Erythroblast (primary cell): ENCODE data around the gene UBE3C.
"Not testable (repeated sequence)": the region's sequence is repeated elsewhere in the genome, so short reads cannot be mapped to it uniquely, and the experiment has no call there.

Source experiments
- DNase-seq, 2 experiments: peaks; one replicate each; lab custom pipeline; 2025; lab: John Stamatoyannopoulos, UW
- GATA1 ChIP-seq: IDR thresholded peaks from 2 replicates; pipeline ENCODE4 v1.6.1; 2011; ENCODE audit warnings: low read depth, mild to moderate bottlenecking, control low read depth, low read length, moderate library complexity
- POLR2A ChIP-seq: IDR thresholded peaks from 2 replicates; pipeline ENCODE4 v1.6.1; 2011; ENCODE audit warnings: mild to moderate bottlenecking, low read length

The UBE3C gene

DNA sequence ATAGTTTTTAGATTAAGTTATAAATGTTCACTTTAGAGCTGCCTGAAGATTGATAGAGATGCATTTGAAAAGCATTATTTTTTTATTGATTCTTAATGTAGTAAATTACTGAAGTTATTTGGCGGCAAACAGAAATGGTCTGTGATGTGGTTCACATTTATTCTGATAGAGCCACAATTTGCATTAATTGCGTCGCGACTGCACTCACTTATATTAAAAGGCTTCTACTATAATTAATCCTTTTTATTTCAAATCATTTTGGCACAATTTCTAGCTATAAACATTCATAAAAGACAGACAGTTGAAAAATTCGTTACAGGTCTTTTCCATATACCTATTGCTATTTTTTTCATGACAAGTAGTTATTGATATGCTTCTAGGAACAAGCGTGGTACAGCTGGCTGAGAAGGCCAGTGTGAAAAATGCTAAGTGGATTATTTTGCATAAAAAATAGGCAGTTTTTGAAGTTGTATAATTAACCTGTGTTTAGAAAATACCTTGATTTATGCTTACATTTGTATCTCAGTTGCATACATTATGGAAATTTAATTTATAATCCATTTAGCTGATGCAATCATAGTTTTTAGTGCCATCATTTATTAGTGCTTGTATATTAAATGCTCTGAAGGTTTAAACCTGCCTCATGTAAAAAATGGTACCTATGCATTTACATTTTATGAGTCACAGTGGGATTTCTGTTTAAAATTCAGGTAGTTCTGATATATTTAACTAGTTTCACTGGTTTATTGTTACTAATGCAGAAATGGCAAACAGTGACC, 106.0 kb downstream of the UBE3C start:
- no peak for DNase-seq
- TF ChIP-seq POLR2A (no peak), GATA1 (no peak)

DNA sequence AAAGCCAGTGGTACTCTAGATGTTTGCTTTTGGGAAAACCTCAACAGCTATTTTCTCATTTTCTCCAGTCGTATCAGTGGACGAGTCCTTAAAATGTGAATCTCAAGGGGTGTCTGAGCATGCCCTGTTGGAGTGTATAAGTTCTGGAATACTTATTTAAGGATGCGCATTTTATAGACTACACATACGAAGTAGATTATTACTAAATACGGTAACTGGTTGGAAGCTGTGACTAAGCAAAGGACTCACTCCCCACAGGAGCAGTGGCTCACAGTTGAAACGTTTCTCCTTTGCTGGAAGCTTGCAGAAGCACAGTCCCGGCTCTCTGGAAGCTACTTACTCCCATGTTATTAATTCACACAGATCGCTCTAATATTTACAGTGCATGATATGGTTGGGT, 107.3 kb downstream of the UBE3C start:
- no peak for DNase-seq
- TF ChIP-seq POLR2A (no peak), GATA1 (no peak)

DNA sequence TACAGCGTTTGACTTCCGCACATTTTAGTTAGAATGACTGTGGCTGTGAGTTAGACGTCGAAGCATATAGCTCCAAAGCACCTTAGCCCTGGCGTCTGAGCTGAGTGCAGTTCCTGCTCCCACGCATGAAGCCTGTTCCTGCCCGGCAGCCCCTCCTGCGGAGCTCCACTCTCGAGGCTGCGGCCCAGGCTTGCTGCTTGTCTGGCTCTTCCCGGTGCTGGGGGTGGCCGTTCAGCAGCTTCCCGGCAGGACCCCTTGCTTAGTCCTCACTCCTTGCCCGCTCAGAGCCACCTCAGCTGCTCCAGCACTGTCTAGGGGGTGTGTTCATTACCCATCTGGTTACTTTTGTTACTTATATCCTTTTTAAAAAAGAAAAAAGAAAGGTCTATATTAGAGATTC, 109.9 kb downstream of the UBE3C start:
- no peak for DNase-seq
- no peak for TF ChIP-seq POLR2A
- no peak for TF ChIP-seq GATA1

DNA sequence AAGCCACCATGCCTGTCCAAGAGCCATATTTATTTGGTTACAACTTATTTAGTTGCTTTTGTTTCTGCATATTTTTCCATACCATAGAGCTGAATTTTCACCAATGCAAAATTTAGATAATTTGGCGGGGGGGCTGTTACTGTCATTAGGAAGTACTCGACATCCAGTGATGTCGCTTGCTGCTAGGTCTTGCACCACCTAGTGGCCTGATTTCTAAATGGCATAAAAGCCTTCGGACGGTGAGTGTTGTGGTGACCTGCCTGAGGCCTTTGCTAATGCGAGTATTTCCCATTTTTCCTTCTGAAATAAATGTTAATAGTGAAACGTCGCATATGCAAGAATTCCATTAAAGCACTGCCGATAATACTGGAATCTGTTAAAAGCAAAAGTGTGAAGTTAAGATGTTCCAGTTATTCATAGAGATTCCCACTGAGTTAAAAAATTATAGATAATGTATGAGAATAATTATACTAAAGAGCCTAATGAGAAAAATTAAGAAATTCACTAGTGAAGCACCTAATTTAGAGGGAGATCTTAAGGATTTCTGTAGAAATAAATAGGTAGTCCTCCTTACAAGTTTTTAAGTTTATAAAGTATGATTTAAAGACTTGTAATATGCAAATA, 112.0 kb downstream of the UBE3C start:
- peak; percentile 72 to 79 for DNase-seq
- TF ChIP-seq POLR2A = no peak

DNA sequence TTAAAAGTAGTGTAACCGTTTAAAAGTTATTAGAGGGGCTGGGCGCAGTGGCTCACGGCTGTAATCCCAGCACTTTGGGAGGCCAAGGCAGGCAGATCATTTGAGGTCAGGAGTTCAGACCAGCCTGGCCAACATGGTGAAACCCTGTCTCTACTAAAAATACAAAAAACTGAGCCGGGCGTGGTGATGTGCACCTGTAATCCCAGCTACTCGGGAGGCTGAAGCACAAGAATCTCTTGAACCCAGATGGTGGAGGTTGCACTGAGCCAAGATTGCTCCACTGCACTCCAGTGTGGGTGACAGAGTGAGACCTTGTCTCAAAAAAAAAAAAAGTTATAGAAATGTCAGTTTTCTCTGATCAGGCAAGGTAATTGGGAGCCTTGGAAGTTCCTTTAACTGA, 113.1 kb downstream of the UBE3C start:
- DNase-seq = not testable (repeated sequence)

- no peak for TF ChIP-seq GATA1
- TF ChIP-seq POLR2A = no peak
- no peak for DNase-seq
These were observed 115.1 kb downstream of the UBE3C start for GRCh38 chr7:157253850-157254249.

GRCh38 chr7:157254781-157255180, 116.1 kb downstream of the UBE3C start:
- not testable (repeated sequence) for DNase-seq

- TF ChIP-seq POLR2A (no peak), GATA1 (no peak)
- no peak for DNase-seq
These were observed 116.5 kb downstream of the UBE3C start for GRCh38 chr7:157255201-157255606.

DNA sequence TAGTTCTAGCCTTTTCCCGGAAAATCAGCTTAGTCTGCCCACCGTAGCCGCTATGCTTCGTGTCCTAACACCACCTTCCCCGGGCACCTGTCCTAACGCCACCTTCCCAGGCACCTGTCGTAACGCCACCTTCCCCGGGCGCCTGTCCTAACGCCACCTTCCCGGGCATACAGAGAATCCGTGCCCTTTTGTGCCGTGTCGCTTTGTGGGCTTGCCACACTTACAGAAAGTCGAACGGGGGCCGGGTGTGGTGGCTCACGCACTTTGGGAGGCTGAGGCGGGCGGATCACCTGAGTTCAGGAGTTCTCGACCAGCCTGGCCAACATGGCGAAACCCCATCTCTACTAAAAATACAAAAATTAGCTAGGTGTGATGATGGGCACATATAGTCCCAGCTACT, 124.4 kb downstream of the UBE3C start:
- TF ChIP-seq POLR2A (no peak), GATA1 (no peak)

DNA sequence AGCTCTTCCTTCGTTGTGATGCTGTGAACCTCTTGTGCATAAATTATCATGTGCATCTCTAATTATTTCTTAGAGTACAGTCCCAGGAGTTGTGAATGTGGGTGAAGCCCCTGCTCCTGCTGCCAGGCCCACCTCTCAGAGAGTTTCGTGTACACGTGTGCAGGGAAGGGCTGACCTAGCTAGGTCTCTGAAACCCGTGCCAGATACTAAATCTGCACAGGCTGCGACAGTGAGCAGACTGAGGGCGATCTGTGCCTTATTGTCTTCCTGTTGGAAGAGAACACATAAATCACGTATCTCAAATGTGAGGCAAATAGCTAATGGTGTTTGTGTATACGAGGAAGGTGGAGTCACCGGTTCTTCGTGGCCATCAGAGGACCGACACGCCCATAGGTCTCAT, 126.3 kb downstream of the UBE3C start:
- DNase-seq = no peak

More for the DNA sequence above, 124.4 kb downstream of the UBE3C start:
- DNase-seq = no peak

DNA sequence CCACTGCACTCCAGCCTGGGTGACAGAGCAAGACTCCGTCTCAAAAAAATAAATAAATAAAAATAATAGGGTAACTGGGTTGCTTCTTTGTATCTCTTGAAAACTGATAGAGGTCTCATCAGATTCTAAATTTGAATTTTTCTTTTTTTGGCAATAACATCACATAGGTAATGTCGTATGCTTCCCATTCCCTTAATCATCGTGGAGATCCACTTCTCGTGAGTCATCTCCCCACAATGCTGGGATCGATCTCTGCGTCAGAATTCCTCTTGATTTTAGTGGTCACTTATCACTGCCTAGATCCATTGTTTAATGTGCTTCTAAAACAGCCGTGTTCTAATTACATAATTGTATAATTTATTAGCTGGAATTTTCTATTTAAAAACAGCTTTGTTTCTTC, 127.5 kb downstream of the UBE3C start:
- no peak for DNase-seq
- no peak for TF ChIP-seq GATA1
- TF ChIP-seq POLR2A = no peak

More for the DNA sequence above, 126.3 kb downstream of the UBE3C start:
- no peak for TF ChIP-seq POLR2A
- TF ChIP-seq GATA1 = no peak

- DNase-seq = no peak
- no peak for TF ChIP-seq GATA1
These were observed 128.8 kb downstream of the UBE3C start for GRCh38 chr7:157267516-157267915.

GRCh38 chr7:157267956-157268355, 129.2 kb downstream of the UBE3C start:
- TF ChIP-seq GATA1 (no peak), POLR2A (no peak)
- no peak for DNase-seq

- TF ChIP-seq GATA1 = no peak
- TF ChIP-seq POLR2A = no peak
- DNase-seq = no peak
These were observed 129.8 kb downstream of the UBE3C start for GRCh38 chr7:157268540-157268939.
